Mucosa of descending colon (tissue), 3 donors: ENCODE results near the gene RNU7-1. TPM values are rescaled to one million over a fixed set of nuclear protein-coding genes. Genes with fewer than 3 reads are reported as not detected.

ENCODE experiments used
- ATAC-seq: fragments of 200-7000 bp; cut with Tn5 transposase; one replicate; pipeline ENCODE4 v1.9.1; 2020; ENCODE audit warnings: mild to moderate bottlenecking, moderate library complexity
- DNase-seq, 3 donors: peaks; one replicate each; pipeline ENCODE4 v3.0.0-alpha.2; 2020
- H3K36me3 ChIP-seq: fragments of 200-600 bp; one replicate; pipeline ENCODE4 v1.8.0; 2021; ENCODE audit warnings: low read depth, mild to moderate bottlenecking
- H3K4me1 ChIP-seq: fragments of 200-600 bp; one replicate; pipeline ENCODE4 v1.8.0; 2021; ENCODE audit warnings: low read depth, mild to moderate bottlenecking
- H3K4me3 ChIP-seq: fragments of 200-600 bp; one replicate; pipeline ENCODE4 v1.8.0; 2021; ENCODE audit warnings: mild to moderate bottlenecking
- H3K9me3 ChIP-seq: fragments of 200-600 bp; one replicate; pipeline ENCODE4 v1.8.0; 2021; ENCODE audit warnings: mild to moderate bottlenecking
- CTCF ChIP-seq: fragments of 200-600 bp; IDR thresholded peaks from one replicate; pipeline ENCODE4 v1.8.0; 2022; ENCODE audit warnings: antibody characterized with exemption, mild to moderate bottlenecking
- intact Hi-C, 2 donors: fragments of 100-400 bp; cut with DNase I in 1 of 2; cut with micrococcal nuclease in 1 of 2; formaldehyde crosslinking; loops; one replicate each; pipeline versions ENCODE4 v1.11.0 to v1.11.1; 2022; cut with DNase I, micrococcal nuclease
- total RNA-seq, 3 donors: library from RNA; stranded (reverse); fragmentation: NEBNext Ultra II Directional in 2 of 3; extraction: Animal tissue kit (Norgen Biotek cat#: 25700) in 2 of 3; gene quantifications; one replicate each; pipeline versions ENCODE4 v1.2.1 to v1.2.4, GENCODE V29; 2021 to 2023
- donor health status: DM: no; HTN: no; CAD: no; lungs with moderate emphysema.
- donor health status: DM: no; HTN: no; CAD: no.
- donor health status: DM: no; HTN: yes; CAD: no.

The RNU7-1 gene
- total RNA-seq, 3 donors from 2014 or later, result not detected

- ATAC-seq, result no peak
- no peak for TF ChIP-seq CTCF
- DNase-seq, result peak in 1 of 3 donors; percentile 52
- peaks cover 16% of the 10 kb centered on the region for H3K4me1 ChIP-seq
- intact Hi-C loops, result loop anchor here in 1 of 2 donors (10.0 kb wide), 1 partner anchor 179 kb away; the partner anchor contains the start of gene C1R
- H3K4me3 ChIP-seq, result no peak overlapping the region
- H3K36me3 ChIP-seq, result no peaks in the 10 kb centered on the region
- H3K9me3 ChIP-seq, result no peaks in the 10 kb centered on the region
Observed at GRCh38 chr12:6915789-6916285, 27.8 kb upstream of the RNU7-1 start.

GRCh38 chr12:6916426-6917200 lies 27.0 kb upstream of the RNU7-1 start:
- Histone ChIP-seq H3K9me3 (no peaks in the 10 kb centered on the region), H3K36me3 (no peaks in the 10 kb centered on the region), H3K4me3 (no peak overlapping the region), H3K4me1 (peaks cover 16% of the 10 kb centered on the region)
- peak in 1 of 3 donors; percentile 39 for DNase-seq
- no peak for TF ChIP-seq CTCF
- no peak for ATAC-seq
- intact Hi-C loops, result loop anchor here in 1 of 2 donors (10.0 kb wide), 1 partner anchor 178 kb away; the partner anchor contains the start of gene C1R

- DNase-seq (no peak), ATAC-seq (no peak)
- Histone ChIP-seq H3K36me3 (no peaks in the 10 kb centered on the region), H3K4me3 (no peak overlapping the region), H3K9me3 (no peaks in the 10 kb centered on the region), H3K4me1 (peaks cover 16% of the 10 kb centered on the region)
- intact Hi-C loops, result loop anchor here in 1 of 2 donors (10.0 kb wide), 1 partner anchor 177 kb away; the partner anchor contains the start of gene C1R
- TF ChIP-seq CTCF, result no peak
Observed at GRCh38 chr12:6917491-6918231, 26.0 kb upstream of the RNU7-1 start.

- peaks cover 13% of the 10 kb centered on the region for H3K4me1 ChIP-seq
- H3K4me3 ChIP-seq, result no peak overlapping the region
- peak in 1 of 3 donors; percentile 6 for DNase-seq
- H3K36me3 ChIP-seq, result no peaks in the 10 kb centered on the region
- intact Hi-C loops, result loop anchor here in 1 of 2 donors (10.0 kb wide), 1 partner anchor 175 kb away; the partner anchor contains the start of gene C1R
- ATAC-seq, result no peak
- no peaks in the 10 kb centered on the region for H3K9me3 ChIP-seq
- TF ChIP-seq CTCF, result no peak
Observed at GRCh38 chr12:6919588-6919987, 24.0 kb upstream of the RNU7-1 start.

- peaks cover 24% of the 10 kb centered on the region for H3K4me1 ChIP-seq
- no peaks in the 10 kb centered on the region for H3K36me3 ChIP-seq
- no peak for TF ChIP-seq CTCF
- no peak for ATAC-seq
- H3K4me3 ChIP-seq, result no peak overlapping the region
- no peak for DNase-seq
- intact Hi-C loops, result no loop called here
- no peaks in the 10 kb centered on the region for H3K9me3 ChIP-seq
Observed at GRCh38 chr12:6921539-6921938, 22.1 kb upstream of the RNU7-1 start.
